Effector memory CD8-positive, alpha-beta T cell (primary cell): ENCODE results near the gene TFF3.
A peak's percentile ranks its signal among the peaks of the same experiment; 100 is the strongest.

Experiments
- ATAC-seq: fragments of 150-1000 bp; cut with Tn5 transposase; replicated peaks from 2 replicates; pipeline ENCODE4 v1.10.0; 2021; ENCODE audit warnings: mild to moderate bottlenecking, moderate library complexity
- DNase-seq, 3 experiments: peaks; one replicate each; pipeline ENCODE4 v3.0.0; 2021
- H3K27ac Mint-ChIP-seq, 2 donors: one replicate each; pipeline ENCODE4 v1.8.0; 2022; ENCODE audit warnings: mild to moderate bottlenecking in 2 of 2, mixed read lengths in 2 of 2, moderate library complexity in 2 of 2
- H3K27me3 Mint-ChIP-seq, 2 donors: one replicate each; pipeline ENCODE4 v1.8.0; 2022; ENCODE audit warnings: mixed read lengths in 2 of 2
- H3K36me3 Mint-ChIP-seq: one replicate; pipeline ENCODE4 v1.8.0; 2022; ENCODE audit warnings: mild to moderate bottlenecking, moderate library complexity, mixed read lengths; ENCODE audit not compliant: insufficient read depth
- H3K4me1 Mint-ChIP-seq, 2 donors: one replicate each; pipeline ENCODE4 v1.8.0; 2022; ENCODE audit warnings: low read depth in 2 of 2, mixed read lengths in 2 of 2
- H3K4me3 Mint-ChIP-seq, 2 donors: one replicate each; pipeline ENCODE4 v1.8.0; 2022; ENCODE audit warnings: mild to moderate bottlenecking in 2 of 2, mixed read lengths in 2 of 2, moderate library complexity in 2 of 2
- H3K9me3 Mint-ChIP-seq, 2 donors: one replicate each; pipeline ENCODE4 v1.8.0; 2022; ENCODE audit warnings: mixed read lengths in 2 of 2

The TFF3 gene

GRCh38 chr21:42343556-42343955 lies 28.3 kb upstream of the TFF3 start:
- no peaks in the 10 kb centered on the region for H3K36me3 Mint-ChIP-seq
- no peaks in the 10 kb centered on the region for H3K9me3 Mint-ChIP-seq
- H3K27me3 Mint-ChIP-seq, result no peaks in the 10 kb centered on the region
- no peak overlapping the region for H3K27ac Mint-ChIP-seq
- ATAC-seq, result no peak
- no peak for DNase-seq
- H3K4me1 Mint-ChIP-seq, result peaks cover 1 to 2% of the 10 kb centered on the region in 2 donors
- H3K4me3 Mint-ChIP-seq, result no peak overlapping the region

- no peaks in the 10 kb centered on the region for H3K36me3 Mint-ChIP-seq
- peaks cover 2 to 6% of the 10 kb centered on the region in 2 donors for H3K4me1 Mint-ChIP-seq
- no peak for DNase-seq
- H3K4me3 Mint-ChIP-seq, result no peak overlapping the region
- H3K9me3 Mint-ChIP-seq, result no peaks in the 10 kb centered on the region
- peaks cover 0 to under 1% of the 10 kb centered on the region in 2 donors for H3K27me3 Mint-ChIP-seq
- H3K27ac Mint-ChIP-seq, result no peak overlapping the region
- ATAC-seq, result no peak
These were observed 27.9 kb upstream of the TFF3 start for GRCh38 chr21:42343101-42343500.

DNA sequence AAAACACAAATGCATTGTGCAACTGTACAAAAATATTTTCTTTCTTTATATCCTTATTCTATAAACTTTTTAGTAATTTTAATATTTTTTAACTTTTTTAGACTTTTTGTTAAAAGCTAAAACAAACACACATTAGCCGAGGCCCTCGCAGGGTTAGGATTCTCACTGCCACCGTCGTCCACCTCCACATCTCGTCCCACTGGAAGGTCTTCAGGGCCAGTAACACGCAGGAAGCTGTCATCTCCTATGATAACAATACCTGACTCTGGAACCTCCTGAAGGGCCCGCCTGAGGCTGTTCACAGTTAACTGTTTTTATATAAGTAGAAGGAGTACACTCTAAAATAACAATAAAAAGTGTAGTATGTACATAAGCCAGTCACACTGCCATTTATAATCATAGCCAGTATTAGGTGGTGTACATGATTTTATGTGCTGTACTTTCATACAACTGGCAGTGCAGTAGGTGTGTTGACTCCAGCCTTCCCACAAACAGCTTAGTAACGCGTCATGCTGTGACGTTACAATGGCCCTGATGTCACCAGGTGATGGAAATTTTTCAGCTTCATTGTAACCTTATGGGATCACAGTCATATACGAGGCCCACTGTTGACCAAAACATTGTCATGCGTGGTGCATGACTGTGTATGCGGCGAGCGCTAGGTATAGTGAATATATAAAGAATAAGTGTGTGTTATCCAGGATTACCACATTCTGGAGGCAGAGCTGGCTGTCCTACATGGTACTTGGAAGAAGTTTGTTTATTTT lies 26.8 kb upstream of the TFF3 start:
- Mint-ChIP-seq H3K27me3 (peaks cover 4 to 9% of the 10 kb centered on the region in 2 donors), H3K4me3 (no peak overlapping the region), H3K4me1 (peaks cover 9 to 13% of the 10 kb centered on the region in 2 donors), H3K9me3 (no peaks in the 10 kb centered on the region), H3K27ac (no peak overlapping the region), H3K36me3 (no peaks in the 10 kb centered on the region)
- ATAC-seq (no peak), DNase-seq (no peak)

DNA sequence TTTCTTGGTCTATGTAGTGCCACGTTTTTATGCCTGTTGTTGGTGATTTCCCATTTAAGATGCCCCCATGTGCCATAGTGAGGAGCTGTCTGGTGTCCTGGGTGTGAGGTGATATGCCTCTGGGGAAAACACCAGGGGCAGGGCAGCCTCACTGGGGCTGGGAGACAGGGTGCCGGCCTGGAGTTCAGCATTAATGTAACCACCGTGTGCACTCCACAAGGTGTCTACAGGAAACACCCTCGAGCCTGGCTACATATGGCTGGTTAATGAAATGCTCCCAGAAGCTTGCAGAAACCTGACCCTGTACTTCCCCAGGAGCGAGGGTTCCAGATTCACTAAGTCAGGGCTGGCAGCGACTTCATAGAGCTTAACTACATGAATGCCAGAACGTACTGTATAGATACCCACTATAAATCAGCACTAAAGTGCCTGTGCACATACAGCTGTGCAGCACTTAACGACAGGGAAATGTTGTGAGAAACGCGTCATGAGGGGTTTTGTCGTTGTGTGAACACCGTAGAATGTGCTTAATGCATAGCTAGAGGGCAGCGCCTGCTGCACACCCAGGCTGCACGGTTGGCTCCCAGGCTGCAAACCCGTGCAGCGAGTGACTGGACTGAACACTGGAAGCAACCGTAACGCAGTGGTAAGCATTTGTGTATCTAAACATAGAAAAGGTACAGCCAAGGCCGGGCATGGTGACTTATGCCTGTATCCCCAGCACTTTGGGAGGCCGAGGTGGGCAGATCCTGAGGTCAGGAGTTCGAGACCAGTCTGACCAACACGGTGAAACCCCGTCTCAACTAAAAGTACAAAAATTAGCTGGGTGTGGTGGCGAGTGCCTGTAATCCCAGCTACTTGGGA lies 25.2 kb upstream of the TFF3 start:
- Mint-ChIP-seq H3K4me3 (no peak overlapping the region), H3K36me3 (no peaks in the 10 kb centered on the region), H3K27ac (no peak overlapping the region), H3K9me3 (no peaks in the 10 kb centered on the region), H3K4me1 (peaks cover 9 to 13% of the 10 kb centered on the region in 2 donors), H3K27me3 (peaks cover 9 to 11% of the 10 kb centered on the region in 2 donors)
- DNase-seq (no peak), ATAC-seq (no peak)

- ATAC-seq (no peak), DNase-seq (no peak)
- Mint-ChIP-seq H3K4me3 (no peak overlapping the region), H3K27me3 (peaks cover 9 to 14% of the 10 kb centered on the region in 2 donors), H3K36me3 (peaks cover 1% of the 10 kb centered on the region), H3K4me1 (peaks cover 9 to 13% of the 10 kb centered on the region in 2 donors), H3K9me3 (no peaks in the 10 kb centered on the region), H3K27ac (no peak overlapping the region)
These were observed 23.8 kb upstream of the TFF3 start for GRCh38 chr21:42338729-42339715.

GRCh38 chr21:42337830-42338728 lies 22.9 kb upstream of the TFF3 start:
- DNase-seq, result peak; percentile 80 to 83 (median 80)
- Mint-ChIP-seq H3K27ac (no peak overlapping the region), H3K9me3 (no peaks in the 10 kb centered on the region), H3K36me3 (peaks cover 2% of the 10 kb centered on the region), H3K4me3 (no peak overlapping the region), H3K27me3 (peaks cover 9 to 20% of the 10 kb centered on the region in 2 donors), H3K4me1 (peaks cover 7 to 13% of the 10 kb centered on the region in 2 donors)
- ATAC-seq, result peak; percentile 100

DNA sequence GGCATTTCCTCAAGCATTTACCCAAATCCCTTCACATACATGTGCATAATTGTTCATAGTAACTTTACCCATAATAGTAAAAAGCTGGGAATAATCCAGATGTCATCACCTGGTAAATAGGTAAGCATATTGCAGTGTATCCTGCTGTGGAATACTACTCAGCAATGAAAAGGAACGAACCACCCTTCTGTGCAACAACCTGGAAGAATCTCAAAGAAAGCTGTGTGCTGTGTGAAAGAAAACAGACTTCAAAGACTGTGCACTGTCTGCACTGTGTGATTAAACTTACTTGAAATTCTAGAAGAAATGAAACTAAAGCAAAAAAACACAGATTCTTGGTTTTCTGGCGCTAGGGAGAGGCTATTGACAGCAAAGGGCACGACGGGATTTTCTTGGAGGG lies 22.1 kb upstream of the TFF3 start:
- Mint-ChIP-seq H3K36me3 (peaks cover 2% of the 10 kb centered on the region), H3K4me1 (peaks cover 7 to 13% of the 10 kb centered on the region in 2 donors), H3K9me3 (no peaks in the 10 kb centered on the region), H3K27ac (no peak overlapping the region), H3K4me3 (no peak overlapping the region), H3K27me3 (peaks cover 9 to 20% of the 10 kb centered on the region in 2 donors)
- ATAC-seq (no peak), DNase-seq (no peak)

DNA sequence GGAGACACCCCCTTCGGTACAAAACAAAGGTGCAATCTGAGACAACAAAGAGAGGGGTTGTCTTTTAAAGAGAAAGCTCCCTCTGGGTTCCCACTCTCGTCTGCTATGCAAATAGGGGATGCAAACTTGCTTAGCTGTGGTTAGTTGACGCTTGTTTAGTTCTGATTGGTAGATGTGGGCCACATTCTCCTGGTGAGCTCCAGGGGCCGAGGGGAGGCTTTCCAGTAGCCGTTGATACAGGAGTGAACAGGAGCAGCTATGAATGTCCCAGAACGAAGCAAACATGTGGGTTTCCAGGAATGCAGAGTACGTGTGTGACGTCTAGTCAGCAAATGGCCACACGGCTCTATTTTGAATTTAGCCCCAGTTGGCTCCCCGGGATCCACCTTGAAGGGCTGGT lies 20.8 kb upstream of the TFF3 start:
- H3K9me3 Mint-ChIP-seq, result peaks cover 5 to 7% of the 10 kb centered on the region in 2 donors
- no peak for ATAC-seq
- no peak overlapping the region for H3K27ac Mint-ChIP-seq
- H3K27me3 Mint-ChIP-seq, result peaks cover 9 to 20% of the 10 kb centered on the region in 2 donors
- DNase-seq, result no peak
- H3K4me3 Mint-ChIP-seq, result no peak overlapping the region
- peaks cover 7 to 13% of the 10 kb centered on the region in 2 donors for H3K4me1 Mint-ChIP-seq
- peaks cover 2% of the 10 kb centered on the region for H3K36me3 Mint-ChIP-seq

DNA sequence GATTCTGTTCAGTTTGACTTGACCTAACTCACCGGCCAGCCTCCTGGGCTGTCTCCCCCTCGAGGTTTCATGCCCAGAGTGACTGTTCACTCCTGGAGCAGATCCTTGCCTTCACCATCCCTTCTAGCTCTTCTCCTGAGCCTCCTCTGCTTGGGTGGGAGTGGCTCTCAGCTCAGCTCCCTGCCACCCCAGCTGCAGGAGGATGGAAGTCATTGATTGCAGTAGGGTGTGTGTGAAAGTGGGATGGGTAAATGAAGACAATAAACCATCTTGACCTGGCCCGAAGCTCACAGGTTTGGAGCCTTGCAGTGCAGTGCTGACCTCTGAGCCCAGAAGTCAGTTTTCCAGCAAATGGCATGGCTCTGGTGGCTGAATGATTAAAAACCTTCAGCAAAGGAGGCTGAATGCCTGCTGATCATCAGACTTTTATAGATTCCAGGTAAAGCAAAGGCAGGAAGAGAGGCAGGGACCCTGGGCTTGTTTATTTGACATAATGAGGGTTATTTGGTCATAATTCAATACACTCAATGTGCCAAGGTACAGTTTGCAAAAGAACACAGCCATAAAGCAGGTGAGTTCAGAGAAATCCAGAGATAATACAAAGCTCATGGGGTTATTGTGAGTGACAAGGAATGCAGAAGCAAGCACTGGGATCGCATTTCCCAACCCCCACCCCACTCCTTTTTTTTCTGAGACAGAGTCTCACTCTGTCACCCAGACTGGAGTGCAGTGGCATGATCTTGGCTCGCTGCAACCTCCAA lies 17.5 kb upstream of the TFF3 start:
- ATAC-seq, result no peak
- peaks cover 5 to 12% of the 10 kb centered on the region in 2 donors for H3K9me3 Mint-ChIP-seq
- H3K4me1 Mint-ChIP-seq, result peaks cover 3 to 4% of the 10 kb centered on the region in 2 donors
- H3K36me3 Mint-ChIP-seq, result peaks cover 2% of the 10 kb centered on the region
- H3K4me3 Mint-ChIP-seq, result no peak overlapping the region
- H3K27me3 Mint-ChIP-seq, result peaks cover 13 to 18% of the 10 kb centered on the region in 2 donors
- DNase-seq, result no peak
- no peak overlapping the region for H3K27ac Mint-ChIP-seq

GRCh38 chr21:42331660-42332059 lies 16.5 kb upstream of the TFF3 start:
- no peak overlapping the region for H3K27ac Mint-ChIP-seq
- ATAC-seq (no peak), DNase-seq (no peak)
- H3K4me3 Mint-ChIP-seq, result no peak overlapping the region
- H3K9me3 Mint-ChIP-seq, result peaks cover 5 to 12% of the 10 kb centered on the region in 2 donors
- peaks cover 8 to 16% of the 10 kb centered on the region in 2 donors for H3K27me3 Mint-ChIP-seq
- H3K36me3 Mint-ChIP-seq, result peaks cover 2% of the 10 kb centered on the region
- H3K4me1 Mint-ChIP-seq, result no peaks in the 10 kb centered on the region

- peaks cover 13 to 14% of the 10 kb centered on the region in 2 donors for H3K27me3 Mint-ChIP-seq
- ATAC-seq, result no peak
- H3K4me3 Mint-ChIP-seq, result no peak overlapping the region
- DNase-seq, result no peak
- H3K27ac Mint-ChIP-seq, result peak overlapping the region in 1 of 2 donors; percentile 18
- peaks cover 5 to 12% of the 10 kb centered on the region in 2 donors for H3K9me3 Mint-ChIP-seq
- H3K36me3 Mint-ChIP-seq, result peaks cover 2% of the 10 kb centered on the region
- H3K4me1 Mint-ChIP-seq, result no peaks in the 10 kb centered on the region
These were observed 15.5 kb upstream of the TFF3 start for GRCh38 chr21:42330380-42331371.
